T-helper 2 cell treated with Interferon-gamma antibody and Interleukin-4, amounts not matched to agents 100 ng/mL and 5 ng/mL, for 36 hours (primary cell): ENCODE data around the gene DTNBP1. TPM values are rescaled to one million over a fixed set of nuclear protein-coding genes. Genes with fewer than 3 reads are reported as not detected.
"Not testable (repeated sequence)": the region's sequence is repeated elsewhere in the genome, so short reads cannot be mapped to it uniquely, and the experiment has no call there.

ENCODE experiments used
- intact Hi-C: fragments of 100-400 bp; cut with micrococcal nuclease; formaldehyde crosslinking; loops from one replicate; pipeline ENCODE4 v1.15.1; 2023
- total RNA-seq: library from RNA; stranded (reverse); gene quantifications from 2 replicates; pipeline ENCODE4 v1.2.3, GENCODE V29; 2022

Gene DTNBP1
- total RNA-seq, 1 donor from 2014 or later = 25.3 TPM

- intact Hi-C loops = no loop called here
Observed at GRCh38 chr6:15562977-15563376, 99.9 kb downstream of the DTNBP1 start.

GRCh38 chr6:15561447-15562199 lies 101.2 kb downstream of the DTNBP1 start:
- intact Hi-C loops = no loop called here

- intact Hi-C loops = no loop called here
Observed at GRCh38 chr6:15560713-15561112, 102.1 kb downstream of the DTNBP1 start.

- intact Hi-C loops = no loop called here
Observed at GRCh38 chr6:15557174-15557573, 105.7 kb downstream of the DTNBP1 start.

GRCh38 chr6:15556711-15557110 lies 106.1 kb downstream of the DTNBP1 start:
- intact Hi-C loops = no loop called here

- intact Hi-C loops = no loop called here
Observed at GRCh38 chr6:15555101-15556038, 107.5 kb downstream of the DTNBP1 start.

DNA sequence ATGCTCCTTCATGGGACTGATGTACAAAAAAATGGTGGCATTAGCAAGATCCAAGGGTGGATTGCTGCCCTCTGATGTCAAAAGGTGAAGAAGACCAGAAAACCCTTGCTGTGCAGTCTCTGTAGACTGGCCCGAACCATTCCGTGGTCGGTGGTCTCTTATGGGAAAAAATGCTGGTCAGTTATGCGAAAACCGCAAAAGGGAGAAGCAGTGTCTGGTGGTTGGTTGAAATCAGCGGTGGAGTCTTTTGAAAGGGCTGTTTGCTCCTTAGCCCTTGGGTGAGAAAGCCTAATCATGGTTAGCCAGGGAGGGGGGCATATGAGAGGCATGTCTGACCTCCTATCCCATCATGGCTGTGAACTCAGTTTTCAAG lies 108.1 kb downstream of the DTNBP1 start:
- intact Hi-C loops = no loop called here

DNA sequence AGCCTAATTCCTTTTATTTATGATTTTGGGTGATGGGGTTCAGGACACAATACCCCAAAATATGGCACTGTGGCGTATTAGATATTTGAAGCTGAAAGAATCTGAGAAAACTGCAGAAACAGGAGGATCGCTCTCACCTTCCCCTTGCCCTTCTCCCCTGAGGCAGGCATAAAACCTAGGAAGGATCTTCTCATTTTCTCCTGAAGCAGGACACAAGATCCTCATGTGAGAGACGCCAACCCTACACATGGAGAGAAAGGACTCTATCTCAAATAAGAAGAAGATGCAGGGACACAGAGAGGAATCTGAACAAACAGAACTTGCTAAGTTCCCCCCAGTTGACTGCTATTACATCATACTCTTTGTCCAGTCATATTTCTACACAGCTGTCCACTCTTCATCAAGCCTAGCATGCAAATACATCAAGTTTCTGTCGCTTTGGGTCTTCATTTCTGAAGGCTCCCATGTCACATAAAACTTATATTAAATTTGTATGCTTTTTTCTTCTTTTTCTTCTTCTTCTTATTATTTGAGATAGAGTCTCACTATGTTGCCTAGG lies 109.0 kb downstream of the DTNBP1 start:
- intact Hi-C loops = no loop called here

DNA sequence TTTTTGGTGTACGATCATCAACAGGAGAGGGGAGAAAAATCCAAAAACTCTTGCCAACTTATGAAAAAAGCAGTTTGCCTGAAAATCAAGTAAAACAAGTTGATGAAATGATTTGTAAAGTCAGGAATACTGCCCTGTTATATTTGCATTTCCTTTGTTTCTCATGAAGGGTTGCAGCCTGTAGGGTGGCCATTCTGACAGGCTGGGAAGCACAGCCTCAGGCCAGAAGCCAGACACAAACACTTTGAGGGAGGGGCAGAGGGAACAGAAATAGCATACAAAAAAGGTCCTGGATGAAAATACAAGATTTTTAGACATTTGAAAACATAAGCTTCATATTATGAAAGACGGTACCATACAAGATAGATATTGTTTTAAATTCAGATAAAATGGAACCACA lies 109.8 kb downstream of the DTNBP1 start:
- intact Hi-C loops = no loop called here

DNA sequence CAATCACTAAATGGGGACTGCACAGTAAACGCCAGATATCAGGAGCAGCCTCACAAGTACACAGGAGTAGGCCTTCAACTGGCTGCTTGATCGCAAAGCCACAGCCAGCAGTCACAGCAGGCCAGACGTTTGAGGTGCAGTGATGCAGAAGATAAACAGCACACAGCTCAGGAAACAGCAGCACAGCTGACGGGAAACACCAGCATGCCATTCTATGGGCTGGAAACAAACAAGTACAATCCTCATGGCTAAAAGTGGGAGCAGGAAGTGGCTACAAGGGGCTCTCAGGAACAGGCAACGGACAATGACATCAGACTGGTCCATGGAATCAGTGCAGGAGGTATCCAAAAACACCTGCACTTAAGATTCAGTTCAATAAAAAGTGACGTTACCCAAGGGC lies 111.0 kb downstream of the DTNBP1 start:
- intact Hi-C loops = no loop called here

DNA sequence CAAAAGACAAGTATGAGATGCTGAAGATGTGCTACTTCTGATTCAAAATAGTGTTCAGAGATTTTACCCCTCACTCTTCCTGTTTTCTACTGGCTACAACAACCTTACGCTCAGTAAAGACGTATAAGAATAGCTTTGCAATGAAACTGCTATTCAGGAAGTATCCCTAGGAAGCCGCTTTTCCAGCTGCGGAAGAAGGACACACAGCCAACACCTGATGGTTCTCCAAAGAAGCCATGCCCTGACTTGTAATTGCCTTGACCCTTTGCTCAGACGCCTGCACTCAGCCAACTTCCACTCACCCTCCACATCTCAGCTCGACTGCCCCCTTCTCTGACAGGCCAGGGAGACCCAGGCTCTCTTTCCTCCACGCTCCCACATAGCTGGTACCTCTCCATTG lies 111.6 kb downstream of the DTNBP1 start:
- intact Hi-C loops = no loop called here

- intact Hi-C loops = no loop called here
Observed at GRCh38 chr6:15550546-15551123, 112.2 kb downstream of the DTNBP1 start.

GRCh38 chr6:15549371-15549770 lies 113.5 kb downstream of the DTNBP1 start:
- intact Hi-C loops = no loop called here

DNA sequence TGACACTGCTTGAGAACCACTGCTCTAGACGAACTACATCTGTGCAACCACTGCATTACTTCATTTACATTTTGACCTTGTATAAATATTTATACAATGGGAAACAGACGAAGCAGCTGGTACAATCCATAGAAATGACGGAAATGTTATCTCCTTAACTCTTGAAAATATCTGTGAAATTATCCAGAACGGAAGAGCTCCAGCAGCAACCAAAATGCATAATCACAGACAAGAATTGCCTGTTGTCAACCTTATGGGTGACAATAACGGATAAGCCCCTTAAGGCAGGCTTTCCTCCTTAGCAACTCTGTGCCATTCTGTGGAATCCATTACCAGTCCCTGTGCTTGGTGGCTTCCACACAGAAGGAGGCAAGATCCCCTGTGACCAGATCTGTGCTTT lies 115.4 kb downstream of the DTNBP1 start:
- intact Hi-C loops = no loop called here

GRCh38 chr6:15546591-15546990 lies 116.2 kb downstream of the DTNBP1 start:
- intact Hi-C loops = no loop called here

DNA sequence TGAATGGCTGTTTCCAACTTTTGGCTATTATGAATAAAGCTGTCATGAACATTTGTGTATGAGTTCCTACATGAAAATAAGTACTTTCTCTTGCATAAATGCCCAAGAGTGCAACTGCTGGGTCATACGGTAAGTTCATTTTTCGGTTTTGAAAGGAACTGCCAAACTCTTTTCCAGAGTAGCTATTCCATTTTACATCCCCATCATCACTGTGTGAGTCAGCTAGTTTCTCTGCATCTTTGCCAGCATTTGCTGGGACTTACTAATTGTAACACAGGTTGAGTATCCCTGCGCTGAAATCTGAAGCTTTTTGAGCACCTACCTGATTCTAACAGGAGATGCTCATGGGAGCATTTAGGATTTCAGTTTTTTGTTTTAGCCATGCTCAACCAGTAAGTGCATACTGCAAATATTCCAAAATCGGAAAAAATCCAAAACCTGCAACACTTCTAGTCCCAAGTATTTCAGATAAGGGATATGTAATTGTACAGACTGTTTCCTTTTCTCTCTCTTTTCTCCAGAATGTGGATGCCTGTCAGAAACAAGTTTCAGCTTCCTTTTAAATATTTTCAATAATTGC lies 118.4 kb downstream of the DTNBP1 start:
- intact Hi-C loops = no loop called here

- intact Hi-C loops = not testable (repeated sequence)
Observed at GRCh38 chr6:15543332-15543917, 119.4 kb downstream of the DTNBP1 start.

GRCh38 chr6:15539722-15540270 lies 123.0 kb downstream of the DTNBP1 start:
- intact Hi-C loops = no loop called here

GRCh38 chr6:15538766-15539495 lies 123.9 kb downstream of the DTNBP1 start:
- intact Hi-C loops = no loop called here

GRCh38 chr6:15538106-15538505 lies 124.7 kb downstream of the DTNBP1 start:
- intact Hi-C loops = no loop called here
